Testis (tissue), 2 donors: Measurements from ENCODE around the gene C19orf85.

Experiments used
- CTCF ChIP-seq, 3 experiments: fragments of 450-650 bp in 2 of 3; fragments of 200-600 bp in 1 of 3; sonication (generic) in 1 of 3; IDR thresholded peaks; one replicate each; pipeline ENCODE4 v1.5.1; 2016 to 2019; ENCODE audit warnings: antibody characterized with exemption in 3 of 3, mild to moderate bottlenecking in 2 of 3, moderate library complexity in 1 of 3
- POLR2A ChIP-seq: fragments of 450-650 bp; IDR thresholded peaks from one replicate; pipeline ENCODE4 v1.6.1; 2017; ENCODE audit warnings: antibody characterized with exemption, mild to moderate bottlenecking, moderate library complexity

DNA sequence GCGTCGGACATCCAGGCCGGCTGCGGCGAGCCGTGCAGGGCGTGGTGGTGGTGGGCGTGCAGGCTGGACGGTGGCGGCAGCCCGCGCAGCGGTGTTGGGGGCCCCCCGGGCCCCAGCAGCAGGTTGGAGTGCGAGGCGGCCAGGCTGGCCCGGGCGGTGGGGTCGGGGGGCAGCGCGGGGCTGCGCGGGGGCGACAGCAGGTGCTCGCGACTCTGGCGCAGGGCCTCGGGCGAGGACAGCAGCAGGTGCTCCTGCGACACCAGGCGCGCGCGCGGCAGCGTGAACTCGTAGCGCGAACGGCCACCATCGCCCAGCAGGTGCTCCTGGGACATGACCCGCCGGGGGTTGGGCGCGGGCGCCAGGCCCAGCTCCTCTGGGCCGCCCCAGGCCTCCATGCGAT, 31.3 kb downstream of the C19orf85 start:
- no peak for TF ChIP-seq CTCF (IDR thresholded peaks at IDR 0.05)
- no peak for TF ChIP-seq POLR2A
